NB4 (cell line): ENCODE results near the gene DENND1A.

Source experiments
- MYC ChIP-seq: IDR thresholded peaks from 2 replicates; pipeline ENCODE4 v1.6.1; 2011; ENCODE audit warnings: low read depth, low read length
- POLR2A ChIP-seq: IDR thresholded peaks from 2 replicates; pipeline ENCODE4 v1.6.1; 2011; ENCODE audit warnings: mild to moderate bottlenecking; ENCODE audit not compliant: insufficient read length; ENCODE audit errors: extremely low read depth
- TF ChIP-seq, protein P1 (sequence below): IDR thresholded peaks from one replicate; pipeline ENCODE4 v1.5.1; 2012; ENCODE audit warnings: low read depth, low read length
- TF ChIP-seq, protein P2 (sequence below): IDR thresholded peaks from 2 replicates; pipeline ENCODE4 v1.6.1; 2011; ENCODE audit warnings: low read depth, low read length

DNA sequence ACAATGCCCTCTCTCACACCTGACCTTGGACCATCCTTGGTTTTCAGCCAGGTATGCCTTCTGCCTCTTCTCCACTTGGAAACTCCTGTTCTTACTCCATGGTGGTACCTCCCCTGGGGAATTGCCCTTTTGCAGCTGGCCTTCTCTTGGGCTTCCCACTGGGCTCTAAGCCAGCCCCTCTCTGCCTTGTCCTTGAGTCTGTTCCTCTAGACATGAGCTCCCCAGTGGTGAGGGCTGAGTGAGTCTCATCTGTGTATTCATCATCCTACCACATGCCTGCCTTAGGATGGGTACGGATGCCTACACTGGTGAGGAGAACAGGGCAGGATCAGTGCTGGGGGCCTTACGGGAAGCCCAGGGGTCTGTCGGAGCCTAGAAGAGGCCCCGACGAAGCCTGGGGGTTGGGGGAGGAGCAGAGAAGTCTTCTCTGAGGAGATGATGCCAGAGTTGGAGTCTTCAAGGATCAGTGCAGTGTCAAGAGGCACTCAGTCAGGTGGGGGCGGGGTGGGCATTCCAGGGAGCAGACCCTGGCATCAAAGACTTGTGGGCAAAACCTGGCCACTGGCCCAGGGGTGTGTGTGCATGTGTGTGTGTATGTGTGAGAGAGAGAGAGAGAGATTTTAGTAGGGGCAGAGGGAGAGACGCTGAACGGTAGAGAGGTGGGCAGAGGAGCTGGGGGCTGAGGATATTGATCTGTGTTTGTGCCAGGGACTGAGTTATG lies 579.2 kb downstream of the DENND1A start:
- TF ChIP-seq, protein P1, sequence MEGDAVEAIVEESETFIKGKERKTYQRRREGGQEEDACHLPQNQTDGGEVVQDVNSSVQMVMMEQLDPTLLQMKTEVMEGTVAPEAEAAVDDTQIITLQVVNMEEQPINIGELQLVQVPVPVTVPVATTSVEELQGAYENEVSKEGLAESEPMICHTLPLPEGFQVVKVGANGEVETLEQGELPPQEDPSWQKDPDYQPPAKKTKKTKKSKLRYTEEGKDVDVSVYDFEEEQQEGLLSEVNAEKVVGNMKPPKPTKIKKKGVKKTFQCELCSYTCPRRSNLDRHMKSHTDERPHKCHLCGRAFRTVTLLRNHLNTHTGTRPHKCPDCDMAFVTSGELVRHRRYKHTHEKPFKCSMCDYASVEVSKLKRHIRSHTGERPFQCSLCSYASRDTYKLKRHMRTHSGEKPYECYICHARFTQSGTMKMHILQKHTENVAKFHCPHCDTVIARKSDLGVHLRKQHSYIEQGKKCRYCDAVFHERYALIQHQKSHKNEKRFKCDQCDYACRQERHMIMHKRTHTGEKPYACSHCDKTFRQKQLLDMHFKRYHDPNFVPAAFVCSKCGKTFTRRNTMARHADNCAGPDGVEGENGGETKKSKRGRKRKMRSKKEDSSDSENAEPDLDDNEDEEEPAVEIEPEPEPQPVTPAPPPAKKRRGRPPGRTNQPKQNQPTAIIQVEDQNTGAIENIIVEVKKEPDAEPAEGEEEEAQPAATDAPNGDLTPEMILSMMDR = no peak
- TF ChIP-seq POLR2A (no peak), MYC (no peak)
- TF ChIP-seq, protein P2, sequence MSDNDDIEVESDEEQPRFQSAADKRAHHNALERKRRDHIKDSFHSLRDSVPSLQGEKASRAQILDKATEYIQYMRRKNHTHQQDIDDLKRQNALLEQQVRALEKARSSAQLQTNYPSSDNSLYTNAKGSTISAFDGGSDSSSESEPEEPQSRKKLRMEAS = no peak
